ENCODE measurements around the gene ALKBH5.

DNA sequence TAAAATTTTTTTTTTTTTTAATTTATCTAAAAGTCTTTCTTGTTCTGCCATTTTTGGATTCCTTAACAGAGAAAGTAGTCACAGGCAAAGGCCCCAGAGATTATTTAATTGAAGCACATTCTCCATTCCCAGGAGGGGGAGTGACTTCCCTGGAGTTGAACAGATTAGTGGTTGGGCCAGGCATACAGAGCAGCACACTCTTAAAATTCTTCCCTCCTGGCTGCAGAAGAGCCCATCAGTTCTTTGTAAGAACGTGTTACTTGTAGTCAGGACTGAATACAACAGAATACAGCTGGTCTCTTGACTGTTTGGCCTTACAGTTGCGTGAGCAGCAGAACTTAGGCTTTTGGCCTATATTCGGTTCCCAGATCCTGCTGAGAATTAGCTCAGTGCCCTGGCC, 1.8 kb downstream of the ALKBH5 start:
- TF ChIP-seq ZFX (CRISPR knock-in tag; IDR thresholded peaks at IDR 0.05), result no peak
- no peak for TF ChIP-seq EP300 (IDR thresholded peaks at IDR 0.05; ENCODE audit: low read length)
